ENCODE measurements around the gene RASGRP3.
"Not testable (repeated sequence)": the region's sequence is repeated elsewhere in the genome, so short reads cannot be mapped to it uniquely, and the experiment has no call there.

The RASGRP3 gene

GRCh38 chr2:33457556-33458247, 18.7 kb upstream of the RASGRP3 start:
- Histone ChIP-seq H3K9ac (ENCODE audit: low read length) (no peak overlapping the region), H3K27me3 (ENCODE audit: control insufficient read depth, insufficient read depth, low read length) (no peaks in the 10 kb centered on the region), H3K4me3 (ENCODE audit: low read depth, low read length) (no peak overlapping the region), H3K36me3 (ENCODE audit: control insufficient read depth, insufficient read depth, low read length) (no peaks in the 10 kb centered on the region), H3K27ac (ENCODE audit: low read depth, low read length) (no peak overlapping the region), H3K9me3 (ENCODE audit: control insufficient read depth, insufficient read depth, low read depth, low read length) (peaks cover 6% of the 10 kb centered on the region; the same call in 1 of the 2 replicates), H3K4me1 (ENCODE audit: control insufficient read depth, insufficient read depth, low read length) (no peaks in the 10 kb centered on the region)

GRCh38 chr2:33458248-33458819, 18.1 kb upstream of the RASGRP3 start:
- Histone ChIP-seq H3K4me3 (ENCODE audit: low read depth, low read length) (no peak overlapping the region), H3K9me3 (ENCODE audit: control insufficient read depth, insufficient read depth, low read depth, low read length) (peaks cover 3% of the 10 kb centered on the region; the same call in 1 of the 2 replicates), H3K27ac (ENCODE audit: low read depth, low read length) (no peak overlapping the region), H3K36me3 (ENCODE audit: control insufficient read depth, insufficient read depth, low read length) (no peaks in the 10 kb centered on the region), H3K9ac (ENCODE audit: low read length) (no peak overlapping the region), H3K4me1 (ENCODE audit: control insufficient read depth, insufficient read depth, low read length) (no peaks in the 10 kb centered on the region), H3K27me3 (ENCODE audit: control insufficient read depth, insufficient read depth, low read length) (no peaks in the 10 kb centered on the region)

GRCh38 chr2:33459745-33460144, 16.7 kb upstream of the RASGRP3 start:
- Histone ChIP-seq H3K4me1 (ENCODE audit: control insufficient read depth, insufficient read depth, low read length) (no peaks in the 10 kb centered on the region), H3K9me3 (ENCODE audit: control insufficient read depth, insufficient read depth, low read depth, low read length) (no peaks in the 10 kb centered on the region), H3K27me3 (ENCODE audit: control insufficient read depth, insufficient read depth, low read length) (no peaks in the 10 kb centered on the region), H3K4me3 (ENCODE audit: low read depth, low read length) (no peak overlapping the region), H3K36me3 (ENCODE audit: control insufficient read depth, insufficient read depth, low read length) (no peaks in the 10 kb centered on the region), H3K9ac (ENCODE audit: low read length) (no peak overlapping the region), H3K27ac (ENCODE audit: low read depth, low read length) (no peak overlapping the region)

DNA sequence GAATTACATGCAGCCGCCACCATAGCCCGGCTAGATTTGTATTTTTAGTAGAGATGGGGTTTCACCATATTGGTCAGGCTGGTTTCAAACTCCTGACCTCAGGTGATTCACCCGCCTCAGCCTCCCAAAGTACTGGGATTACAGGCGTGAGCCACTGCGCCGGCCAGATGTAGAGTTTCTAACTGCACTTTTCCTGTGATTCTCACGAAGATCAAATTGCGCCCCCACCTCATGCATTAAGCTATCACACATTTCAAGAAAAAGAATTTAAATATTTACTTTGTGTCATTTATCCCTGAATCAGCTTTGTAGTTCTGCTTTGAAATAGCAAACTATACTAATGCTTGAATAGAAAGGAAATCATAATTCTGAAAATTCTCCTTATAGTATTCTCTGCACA, 13.9 kb upstream of the RASGRP3 start:
- H3K9me3 ChIP-seq (ENCODE audit: control insufficient read depth, insufficient read depth, low read depth, low read length); H3K36me3 ChIP-seq (ENCODE audit: control insufficient read depth, insufficient read depth, low read length); H3K9ac ChIP-seq (ENCODE audit: low read length); H3K4me1 ChIP-seq (ENCODE audit: control insufficient read depth, insufficient read depth, low read length); H3K27ac ChIP-seq (ENCODE audit: low read depth, low read length); H3K4me3 ChIP-seq (ENCODE audit: low read depth, low read length); H3K27me3 ChIP-seq (ENCODE audit: control insufficient read depth, insufficient read depth, low read length): not testable (repeated sequence)

DNA sequence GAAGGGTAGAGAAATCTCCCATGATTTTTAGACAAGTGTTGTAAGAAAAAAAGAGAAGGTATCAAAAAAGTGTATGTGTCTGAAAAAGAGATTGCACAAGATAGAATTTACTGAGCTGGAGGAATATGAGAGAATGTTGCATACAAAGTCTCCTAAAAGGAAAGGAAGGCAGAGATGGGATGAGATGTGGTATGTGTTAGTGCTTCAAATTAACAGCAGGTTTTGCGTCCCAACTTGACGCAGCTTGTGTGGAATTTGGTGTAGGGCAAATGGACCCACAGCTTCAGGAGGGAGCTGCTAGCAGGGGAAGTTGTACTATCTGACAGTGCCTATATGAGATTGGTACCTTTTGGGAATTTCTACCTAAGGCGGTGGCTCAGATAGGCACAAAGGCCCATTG, 9.0 kb upstream of the RASGRP3 start:
- Histone ChIP-seq H3K36me3 (ENCODE audit: control insufficient read depth, insufficient read depth, low read length) (no peaks in the 10 kb centered on the region), H3K4me1 (ENCODE audit: control insufficient read depth, insufficient read depth, low read length) (no peaks in the 10 kb centered on the region), H3K9ac (ENCODE audit: low read length) (no peak overlapping the region), H3K27ac (ENCODE audit: low read depth, low read length) (no peak overlapping the region), H3K27me3 (ENCODE audit: control insufficient read depth, insufficient read depth, low read length) (no peaks in the 10 kb centered on the region), H3K9me3 (ENCODE audit: control insufficient read depth, insufficient read depth, low read depth, low read length) (no peaks in the 10 kb centered on the region), H3K4me3 (ENCODE audit: low read depth, low read length) (no peak overlapping the region)

- H3K9ac ChIP-seq (ENCODE audit: low read length): no peak overlapping the region
- H3K27ac ChIP-seq (ENCODE audit: low read depth, low read length): no peak overlapping the region
Observed at GRCh38 chr2:33469238-33469637, 7.2 kb upstream of the RASGRP3 start.

DNA sequence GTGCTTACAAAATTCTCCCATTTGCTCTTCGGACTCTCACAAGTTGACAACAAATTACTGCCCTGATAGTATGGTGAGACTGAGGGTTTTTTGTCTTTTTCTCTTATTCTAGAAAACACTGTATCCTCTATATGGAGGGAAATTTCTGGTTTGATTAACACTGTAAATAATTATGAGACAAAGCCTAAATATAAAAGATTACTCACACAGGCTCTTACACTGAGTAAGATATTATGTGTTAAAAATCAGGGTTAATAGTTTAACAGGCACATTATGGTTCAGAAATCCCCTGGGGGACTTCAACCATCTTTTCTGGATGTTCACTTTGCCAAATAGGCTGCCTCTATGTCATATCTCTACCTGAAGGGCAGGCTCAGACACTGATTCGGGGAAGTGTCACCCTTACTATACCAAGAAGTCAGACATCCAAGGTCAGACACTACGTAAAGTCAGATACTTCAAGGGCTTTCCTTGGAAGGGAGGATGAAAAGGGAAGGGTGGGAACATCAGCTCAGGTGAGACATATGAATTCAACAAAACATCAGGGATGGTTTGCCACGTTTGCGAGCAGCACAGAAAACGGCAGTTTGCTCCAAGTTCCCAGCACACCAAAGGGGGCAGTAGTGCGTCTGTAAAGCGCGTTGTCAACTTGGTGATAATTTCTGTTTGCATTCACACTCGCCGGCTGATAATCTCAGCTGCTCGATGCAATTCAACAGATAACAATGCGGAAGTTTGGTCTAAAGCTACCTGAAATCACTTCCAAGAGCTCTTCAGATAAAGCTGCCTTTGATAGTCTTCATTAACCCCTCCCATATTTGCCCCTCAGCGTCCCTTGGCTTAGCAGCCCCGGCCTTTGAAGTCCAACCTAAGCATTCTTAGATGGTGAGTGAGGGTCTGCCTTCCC, 972 bp upstream of the RASGRP3 start:
- H3K4me3 ChIP-seq (ENCODE audit: low read depth, low read length): peak overlapping the region; percentile 54
- H3K27ac ChIP-seq (ENCODE audit: low read depth, low read length): no peak overlapping the region

More at GRCh38 chr2:33469238-33469637, 7.2 kb upstream of the RASGRP3 start:
- Histone ChIP-seq H3K9me3 (ENCODE audit: control insufficient read depth, insufficient read depth, low read depth, low read length) (peaks cover 10% of the 10 kb centered on the region), H3K4me1 (ENCODE audit: control insufficient read depth, insufficient read depth, low read length) (no peaks in the 10 kb centered on the region), H3K27me3 (ENCODE audit: control insufficient read depth, insufficient read depth, low read length) (no peaks in the 10 kb centered on the region), H3K36me3 (ENCODE audit: control insufficient read depth, insufficient read depth, low read length) (no peaks in the 10 kb centered on the region), H3K4me3 (ENCODE audit: low read depth, low read length) (no peak overlapping the region)

DNA sequence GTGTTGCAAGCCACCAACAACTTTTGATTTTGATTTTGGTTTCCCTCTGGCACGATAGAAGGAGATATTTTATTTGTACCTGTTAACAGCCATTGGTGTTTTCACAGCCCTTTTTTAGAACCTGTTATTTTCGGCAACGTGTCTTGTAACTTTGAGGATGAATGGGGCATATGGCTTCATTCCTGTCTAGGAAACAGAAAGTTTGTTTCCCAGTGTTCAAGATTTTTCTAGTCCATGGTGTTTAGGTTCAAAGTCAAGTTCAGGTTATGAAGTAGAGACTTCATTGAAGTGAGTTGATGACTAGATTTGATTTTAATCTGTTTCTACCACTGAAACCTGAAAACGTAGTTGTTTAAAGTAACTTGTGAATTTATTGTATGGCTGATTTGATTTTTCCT, 343 bp downstream of the RASGRP3 start:
- Histone ChIP-seq H3K4me1 (ENCODE audit: control insufficient read depth, insufficient read depth, low read length) (peaks cover 15% of the 10 kb centered on the region), H3K9me3 (ENCODE audit: control insufficient read depth, insufficient read depth, low read depth, low read length) (peaks cover 10% of the 10 kb centered on the region), H3K4me3 (ENCODE audit: low read depth, low read length) (peak overlapping the region; percentile 54; the same call in 1 of the 2 replicates), H3K36me3 (ENCODE audit: control insufficient read depth, insufficient read depth, low read length) (no peaks in the 10 kb centered on the region), H3K27me3 (ENCODE audit: control insufficient read depth, insufficient read depth, low read length) (no peaks in the 10 kb centered on the region), H3K9ac (ENCODE audit: low read length) (no peak overlapping the region), H3K27ac (ENCODE audit: low read depth, low read length) (no peak overlapping the region)

More for the DNA sequence above, 972 bp upstream of the RASGRP3 start:
- Histone ChIP-seq H3K27me3 (ENCODE audit: control insufficient read depth, insufficient read depth, low read length) (no peaks in the 10 kb centered on the region), H3K4me1 (ENCODE audit: control insufficient read depth, insufficient read depth, low read length) (peaks cover 15% of the 10 kb centered on the region), H3K36me3 (ENCODE audit: control insufficient read depth, insufficient read depth, low read length) (no peaks in the 10 kb centered on the region), H3K9me3 (ENCODE audit: control insufficient read depth, insufficient read depth, low read depth, low read length) (peaks cover 10% of the 10 kb centered on the region), H3K9ac (ENCODE audit: low read length) (peak overlapping the region; percentile 18)

GRCh38 chr2:33477473-33478468, 1.3 kb downstream of the RASGRP3 start:
- Histone ChIP-seq H3K9me3 (ENCODE audit: control insufficient read depth, insufficient read depth, low read depth, low read length) (peaks cover 10% of the 10 kb centered on the region), H3K27ac (ENCODE audit: low read depth, low read length) (no peak overlapping the region), H3K9ac (ENCODE audit: low read length) (peak overlapping the region; percentile 11), H3K36me3 (ENCODE audit: control insufficient read depth, insufficient read depth, low read length) (no peaks in the 10 kb centered on the region), H3K4me3 (ENCODE audit: low read depth, low read length) (no peak overlapping the region), H3K4me1 (ENCODE audit: control insufficient read depth, insufficient read depth, low read length) (peaks cover 15% of the 10 kb centered on the region), H3K27me3 (ENCODE audit: control insufficient read depth, insufficient read depth, low read length) (no peaks in the 10 kb centered on the region)

DNA sequence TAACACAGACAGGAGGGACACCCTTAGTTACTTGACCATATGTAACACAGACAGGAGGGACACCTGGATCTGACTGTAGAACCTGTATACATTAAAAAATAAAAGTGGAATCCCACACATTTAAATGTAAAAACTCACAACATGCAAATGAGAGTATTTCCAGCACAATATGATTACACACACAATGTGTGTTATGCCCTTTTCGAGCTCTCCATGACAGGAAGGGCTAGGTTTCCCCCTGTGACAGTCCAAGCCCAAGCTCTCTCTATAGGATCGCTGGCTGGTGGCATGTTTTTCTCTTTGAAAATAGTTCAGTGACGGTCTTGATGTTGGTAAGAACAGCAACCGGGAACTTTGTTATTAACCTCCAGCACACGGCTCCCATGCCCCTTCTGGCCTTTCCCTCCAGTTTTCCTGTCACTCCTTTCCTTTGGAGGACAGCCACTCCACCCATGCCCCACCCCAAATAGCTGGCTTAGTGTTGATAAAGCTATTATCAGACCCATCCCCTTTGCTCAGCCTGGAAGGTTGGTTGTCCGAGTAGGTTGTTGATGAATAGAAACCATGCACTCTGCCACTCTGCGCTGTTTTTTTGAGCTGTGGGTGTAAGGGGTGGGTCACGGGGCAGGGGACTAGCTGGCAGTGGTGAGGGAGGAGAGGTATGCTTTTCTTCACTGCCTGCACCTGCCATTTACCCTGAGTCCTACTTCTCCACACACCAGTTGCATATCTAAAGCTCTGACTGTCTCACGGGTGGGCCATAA, 2.7 kb downstream of the RASGRP3 start:
- no peaks in the 10 kb centered on the region for H3K36me3 ChIP-seq (ENCODE audit: control insufficient read depth, insufficient read depth, low read length)
- peaks cover under 1% of the 10 kb centered on the region; the same call in 1 of the 2 replicates for H3K9me3 ChIP-seq (ENCODE audit: control insufficient read depth, insufficient read depth, low read depth, low read length)
- no peak overlapping the region for H3K4me3 ChIP-seq (ENCODE audit: low read depth, low read length)
- H3K9ac ChIP-seq (ENCODE audit: low read length): no peak overlapping the region
- H3K27ac ChIP-seq (ENCODE audit: low read depth, low read length): no peak overlapping the region
- H3K4me1 ChIP-seq (ENCODE audit: control insufficient read depth, insufficient read depth, low read length): peaks cover 15% of the 10 kb centered on the region
- no peaks in the 10 kb centered on the region for H3K27me3 ChIP-seq (ENCODE audit: control insufficient read depth, insufficient read depth, low read length)
